Epithelial cell of esophagus (primary cell): ENCODE results near the gene ADARB2.

ENCODE experiments used
- DNase-seq: peaks from one replicate; pipeline ENCODE4 v3.0.0; 2010; ENCODE audit warnings: low read depth
- H3K4me3 ChIP-seq: 2 replicates; pipeline ENCODE4 v1.5.1; 2011; ENCODE audit warnings: mild to moderate bottlenecking, low read length, control low read depth
- TF ChIP-seq, protein P1 (sequence below): IDR thresholded peaks from 2 replicates; pipeline ENCODE4 v1.5.1; 2011; ENCODE audit warnings: low read depth, mild to moderate bottlenecking, low read length, control low read depth, inconsistent platforms; ENCODE audit not compliant: insufficient read depth; ENCODE audit errors: missing control alignments

ADARB2 gene

DNA sequence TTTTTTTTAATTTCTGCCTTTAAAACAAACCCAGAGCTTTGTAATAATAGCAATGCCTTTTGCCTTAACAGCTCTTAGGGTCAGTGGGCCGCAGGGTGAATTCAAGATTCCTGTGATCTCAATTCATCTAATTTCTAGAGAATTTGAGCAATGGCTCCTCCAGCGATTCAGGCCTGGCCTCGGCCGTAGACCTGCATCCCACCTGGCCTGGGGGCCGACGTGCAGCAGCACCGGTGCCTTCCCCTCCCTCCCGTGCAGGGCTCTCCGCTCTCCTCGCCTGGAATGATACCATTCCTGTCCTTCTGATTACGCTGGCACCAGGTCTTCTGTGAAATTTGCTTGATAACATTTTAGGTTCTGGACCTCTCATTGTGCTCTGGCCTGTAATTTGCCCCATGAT, 172.5 kb downstream of the ADARB2 start:
- DNase-seq = no peak

DNA sequence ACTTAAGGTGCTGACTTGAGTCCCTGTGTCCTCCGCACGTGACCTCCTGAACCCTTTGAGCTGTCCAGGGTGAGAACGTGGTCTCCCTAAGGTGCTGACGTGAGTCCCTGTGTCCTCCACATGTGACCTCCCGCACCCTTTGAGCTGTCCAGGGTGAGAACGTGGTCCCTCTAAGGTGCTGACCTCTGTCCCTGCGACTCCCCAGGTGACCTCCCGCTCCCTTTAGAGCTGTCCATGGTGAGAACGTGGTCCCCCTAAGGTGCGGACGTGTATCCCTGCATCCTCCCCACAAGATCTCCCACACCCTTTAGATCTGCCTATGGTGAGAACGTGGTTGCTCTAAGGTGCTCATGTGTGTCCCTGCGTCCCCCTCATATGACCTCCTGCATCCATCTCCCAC, 174.3 kb downstream of the ADARB2 start:
- DNase-seq = no peak
- TF ChIP-seq, protein P1, sequence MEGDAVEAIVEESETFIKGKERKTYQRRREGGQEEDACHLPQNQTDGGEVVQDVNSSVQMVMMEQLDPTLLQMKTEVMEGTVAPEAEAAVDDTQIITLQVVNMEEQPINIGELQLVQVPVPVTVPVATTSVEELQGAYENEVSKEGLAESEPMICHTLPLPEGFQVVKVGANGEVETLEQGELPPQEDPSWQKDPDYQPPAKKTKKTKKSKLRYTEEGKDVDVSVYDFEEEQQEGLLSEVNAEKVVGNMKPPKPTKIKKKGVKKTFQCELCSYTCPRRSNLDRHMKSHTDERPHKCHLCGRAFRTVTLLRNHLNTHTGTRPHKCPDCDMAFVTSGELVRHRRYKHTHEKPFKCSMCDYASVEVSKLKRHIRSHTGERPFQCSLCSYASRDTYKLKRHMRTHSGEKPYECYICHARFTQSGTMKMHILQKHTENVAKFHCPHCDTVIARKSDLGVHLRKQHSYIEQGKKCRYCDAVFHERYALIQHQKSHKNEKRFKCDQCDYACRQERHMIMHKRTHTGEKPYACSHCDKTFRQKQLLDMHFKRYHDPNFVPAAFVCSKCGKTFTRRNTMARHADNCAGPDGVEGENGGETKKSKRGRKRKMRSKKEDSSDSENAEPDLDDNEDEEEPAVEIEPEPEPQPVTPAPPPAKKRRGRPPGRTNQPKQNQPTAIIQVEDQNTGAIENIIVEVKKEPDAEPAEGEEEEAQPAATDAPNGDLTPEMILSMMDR = no peak
- no peak overlapping the region for H3K4me3 ChIP-seq

More for the DNA sequence above, 172.5 kb downstream of the ADARB2 start:
- no peak overlapping the region for H3K4me3 ChIP-seq
- TF ChIP-seq, protein P1 = no peak

DNA sequence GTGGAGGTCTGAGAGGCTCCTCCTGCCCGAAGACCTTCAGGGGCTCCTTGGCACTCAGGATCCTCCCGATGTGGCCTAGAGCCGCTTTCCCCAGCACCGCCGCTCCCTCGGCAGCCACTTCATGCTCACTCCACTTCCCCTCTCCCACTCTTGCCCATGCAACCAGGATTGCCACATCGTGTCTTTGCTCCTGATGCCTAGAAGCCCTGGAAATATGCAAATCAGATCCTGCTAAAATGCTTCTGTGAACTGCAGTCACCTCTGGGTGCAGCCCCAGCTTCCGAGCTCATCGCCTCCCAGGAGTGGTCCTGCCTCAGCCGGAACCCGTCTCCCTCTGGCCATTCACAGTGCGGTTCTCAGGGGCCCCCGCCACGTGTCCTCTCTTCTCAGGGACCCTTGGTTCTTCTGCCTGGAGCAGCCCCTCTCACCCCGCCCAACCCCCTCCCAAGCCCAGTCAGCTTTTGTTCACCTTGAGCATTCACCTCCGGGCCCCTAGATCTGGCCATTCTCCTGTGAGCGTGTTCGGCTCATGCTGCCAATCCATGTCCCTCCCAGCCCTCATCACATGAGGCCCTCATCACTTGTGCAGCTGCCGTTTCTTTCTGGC, 175.5 kb downstream of the ADARB2 start:
- H3K4me3 ChIP-seq = no peak overlapping the region
- DNase-seq = no peak
- TF ChIP-seq, protein P1 = no peak

DNA sequence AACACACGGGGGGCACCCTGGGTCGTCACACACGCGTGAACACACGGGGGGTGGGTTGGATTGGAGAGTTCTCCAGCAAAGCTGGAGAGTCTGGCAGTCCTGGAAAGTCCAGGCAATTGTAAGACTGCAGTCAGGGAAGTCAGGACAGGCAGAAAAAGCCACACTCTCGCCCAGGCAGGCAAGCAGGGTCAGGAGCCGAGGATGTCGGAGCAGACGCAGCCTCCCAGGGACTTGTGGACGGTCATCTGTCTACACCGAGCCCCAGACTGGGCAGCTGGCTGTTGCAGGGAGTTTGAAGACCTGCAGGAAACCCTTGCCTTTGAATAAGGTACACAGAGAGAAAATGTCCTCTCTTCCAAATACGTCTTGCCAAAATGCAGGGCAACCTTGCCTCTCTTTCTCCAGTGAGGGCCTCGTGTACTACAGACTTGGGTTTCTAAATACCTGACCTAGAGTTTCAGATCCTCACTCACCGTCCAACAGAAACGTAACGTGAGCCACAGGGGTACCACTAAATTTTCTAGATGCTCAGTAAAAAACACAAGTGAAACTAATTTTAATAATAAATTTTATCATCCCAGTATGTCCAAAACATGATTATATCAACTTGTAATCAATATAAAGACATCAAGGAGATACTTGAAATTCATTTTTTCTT, 176.7 kb downstream of the ADARB2 start:
- no peak for DNase-seq

DNA sequence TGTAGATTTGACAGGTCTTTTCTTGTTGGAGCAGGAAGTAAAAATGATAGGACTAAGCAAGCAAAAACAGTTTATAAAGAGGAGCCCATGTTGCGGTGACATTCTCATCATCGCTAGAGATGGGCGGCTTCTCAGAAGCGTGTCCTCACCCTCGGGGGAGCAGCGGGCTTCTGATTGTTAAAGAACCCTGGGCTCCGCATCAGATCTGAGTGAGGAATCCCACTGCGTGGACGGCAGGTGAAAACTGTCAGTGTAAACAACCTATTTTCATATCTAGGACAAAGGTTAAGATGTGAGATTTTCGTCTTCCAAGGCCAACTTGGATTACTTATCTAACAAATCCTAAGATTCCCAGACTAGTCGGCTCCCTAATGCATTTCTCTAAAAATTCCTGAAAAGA, 177.6 kb downstream of the ADARB2 start:
- H3K4me3 ChIP-seq = no peak overlapping the region
- no peak for DNase-seq
- TF ChIP-seq, protein P1 = no peak

More for the DNA sequence above, 176.7 kb downstream of the ADARB2 start:
- no peak overlapping the region for H3K4me3 ChIP-seq
- TF ChIP-seq, protein P1 = no peak

DNA sequence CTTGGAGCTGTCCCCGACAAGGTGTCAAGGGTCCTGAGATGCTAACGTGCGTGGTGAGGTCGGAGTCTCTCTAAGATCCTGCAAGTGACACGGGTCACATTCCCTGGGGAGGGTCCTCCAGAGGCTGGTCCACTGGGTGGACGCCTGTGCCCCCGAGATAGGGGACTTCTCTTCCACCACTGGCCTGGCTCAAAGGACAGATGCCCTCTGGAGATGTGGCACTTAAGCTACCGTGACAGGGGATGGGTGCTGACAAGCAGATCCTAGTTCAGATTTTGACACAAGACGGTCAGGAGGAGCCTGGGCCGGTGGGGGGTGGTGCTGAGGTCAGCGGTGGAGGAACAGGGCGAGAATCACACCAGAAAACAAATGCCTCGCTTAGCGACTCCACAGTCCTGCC, 178.0 kb downstream of the ADARB2 start:
- no peak for DNase-seq
- TF ChIP-seq, protein P1 = no peak
- H3K4me3 ChIP-seq = no peak overlapping the region

DNA sequence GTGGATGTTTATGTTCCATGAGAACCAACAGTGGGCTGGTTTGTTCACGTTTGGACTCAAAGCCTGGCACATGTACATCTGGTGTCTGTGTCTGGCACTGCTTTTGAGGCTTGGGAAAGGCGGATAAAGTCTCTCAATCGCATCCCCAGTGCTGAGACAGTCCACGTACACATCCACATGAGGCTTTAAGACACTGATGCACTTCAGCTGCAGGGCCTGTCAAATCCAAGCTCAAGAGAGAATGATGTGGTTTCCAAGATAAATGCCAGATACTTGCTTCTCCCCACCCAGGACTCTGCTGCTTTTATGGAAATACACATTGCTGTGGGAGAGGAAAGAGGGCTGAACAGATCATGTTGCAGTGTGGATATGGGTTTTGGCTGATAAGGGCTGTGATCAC, 178.4 kb downstream of the ADARB2 start:
- no peak overlapping the region for H3K4me3 ChIP-seq
- TF ChIP-seq, protein P1 = no peak
- DNase-seq = no peak
